Measurements from ENCODE around the gene CSMD2.

CSMD2 gene

DNA sequence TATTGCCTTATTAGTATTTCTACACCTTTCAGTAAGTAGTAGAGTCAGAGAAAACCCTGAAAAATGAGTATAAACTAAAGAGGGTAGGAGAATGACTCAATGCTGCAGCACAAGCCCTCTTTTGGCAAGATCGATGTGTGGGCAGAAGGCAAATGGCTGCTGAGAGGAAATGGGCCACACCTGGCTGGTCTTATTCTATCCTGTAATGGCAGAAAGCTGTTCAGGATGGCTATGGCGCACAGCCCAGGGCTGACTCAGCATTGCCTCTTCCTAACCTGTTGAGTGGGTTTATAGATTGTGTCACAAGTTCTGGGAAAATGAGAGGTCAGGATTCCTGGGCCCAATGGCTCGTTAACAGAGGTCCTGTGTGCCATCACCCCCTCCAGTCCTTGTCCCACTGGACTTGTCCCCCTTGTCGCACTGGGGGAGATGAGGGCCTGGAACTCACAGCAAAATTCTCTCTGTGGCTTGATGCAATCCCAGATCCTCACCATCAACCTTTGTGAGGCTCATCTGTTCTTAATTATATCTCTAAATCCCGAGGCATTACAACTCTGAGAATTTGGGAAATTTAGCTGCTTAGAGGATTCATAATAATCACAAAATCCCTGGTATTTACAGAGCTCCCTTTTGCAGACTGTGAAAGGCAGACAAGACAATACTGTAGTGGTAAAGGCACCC lies 287.9 kb downstream of the CSMD2 start:
- DNase-seq (ENCODE audit: low spot score), result no peak

DNA sequence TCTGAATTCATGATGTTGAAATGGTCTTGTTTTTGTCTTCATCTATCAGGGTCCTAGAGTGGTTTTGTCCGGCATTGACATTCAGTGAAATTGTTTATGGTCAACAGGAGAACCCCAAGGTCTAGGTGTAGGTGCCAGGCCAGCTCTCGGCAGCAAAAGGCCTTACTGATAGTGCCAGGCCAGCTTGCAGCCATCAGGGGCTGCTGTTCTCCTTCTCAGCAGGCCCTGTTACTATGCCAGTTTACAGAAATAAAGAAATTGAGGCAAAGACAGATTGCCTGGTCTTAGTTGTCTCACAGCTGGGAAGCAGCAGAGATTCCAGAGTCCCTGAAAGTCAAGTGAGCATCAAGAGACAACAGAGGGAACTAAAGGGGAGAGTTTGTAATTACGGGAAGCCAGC lies 289.2 kb downstream of the CSMD2 start:
- Histone ChIP-seq H3K27ac (no peak overlapping the region), H3K4me3 (no peak overlapping the region)
- DNase-seq (ENCODE audit: low spot score), result no peak
- TF ChIP-seq, protein P1, sequence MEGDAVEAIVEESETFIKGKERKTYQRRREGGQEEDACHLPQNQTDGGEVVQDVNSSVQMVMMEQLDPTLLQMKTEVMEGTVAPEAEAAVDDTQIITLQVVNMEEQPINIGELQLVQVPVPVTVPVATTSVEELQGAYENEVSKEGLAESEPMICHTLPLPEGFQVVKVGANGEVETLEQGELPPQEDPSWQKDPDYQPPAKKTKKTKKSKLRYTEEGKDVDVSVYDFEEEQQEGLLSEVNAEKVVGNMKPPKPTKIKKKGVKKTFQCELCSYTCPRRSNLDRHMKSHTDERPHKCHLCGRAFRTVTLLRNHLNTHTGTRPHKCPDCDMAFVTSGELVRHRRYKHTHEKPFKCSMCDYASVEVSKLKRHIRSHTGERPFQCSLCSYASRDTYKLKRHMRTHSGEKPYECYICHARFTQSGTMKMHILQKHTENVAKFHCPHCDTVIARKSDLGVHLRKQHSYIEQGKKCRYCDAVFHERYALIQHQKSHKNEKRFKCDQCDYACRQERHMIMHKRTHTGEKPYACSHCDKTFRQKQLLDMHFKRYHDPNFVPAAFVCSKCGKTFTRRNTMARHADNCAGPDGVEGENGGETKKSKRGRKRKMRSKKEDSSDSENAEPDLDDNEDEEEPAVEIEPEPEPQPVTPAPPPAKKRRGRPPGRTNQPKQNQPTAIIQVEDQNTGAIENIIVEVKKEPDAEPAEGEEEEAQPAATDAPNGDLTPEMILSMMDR (IDR thresholded peaks at IDR 0.05), result no peak

More for the DNA sequence above, 287.9 kb downstream of the CSMD2 start:
- TF ChIP-seq, protein P1 (IDR thresholded peaks at IDR 0.05), result no peak
- Histone ChIP-seq H3K4me3 (no peak overlapping the region), H3K27ac (no peak overlapping the region)

DNA sequence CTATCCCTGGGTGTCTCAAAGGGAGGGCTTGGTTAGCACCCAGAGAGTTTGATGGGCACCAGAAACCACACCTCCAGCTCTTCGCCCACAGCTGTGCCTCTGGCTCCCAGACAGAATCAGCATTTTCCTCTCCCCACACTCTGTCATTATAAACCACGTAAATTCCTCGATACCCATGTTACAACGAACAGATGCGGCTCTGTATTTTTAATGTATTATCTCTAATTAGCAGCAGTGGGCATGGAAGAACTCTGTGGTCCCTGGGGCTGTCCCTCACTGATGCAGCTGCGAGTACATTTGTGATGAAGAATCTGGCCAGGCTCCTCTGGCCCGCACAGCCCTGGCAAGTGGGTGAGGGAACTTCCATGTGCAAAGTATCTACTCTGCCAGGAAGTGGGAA lies 290.4 kb downstream of the CSMD2 start:
- TF ChIP-seq, protein P1 (IDR thresholded peaks at IDR 0.05), result no peak
- no peak for DNase-seq (ENCODE audit: low spot score)
- H3K4me3 ChIP-seq, result no peak overlapping the region
- no peak overlapping the region for H3K27ac ChIP-seq

DNA sequence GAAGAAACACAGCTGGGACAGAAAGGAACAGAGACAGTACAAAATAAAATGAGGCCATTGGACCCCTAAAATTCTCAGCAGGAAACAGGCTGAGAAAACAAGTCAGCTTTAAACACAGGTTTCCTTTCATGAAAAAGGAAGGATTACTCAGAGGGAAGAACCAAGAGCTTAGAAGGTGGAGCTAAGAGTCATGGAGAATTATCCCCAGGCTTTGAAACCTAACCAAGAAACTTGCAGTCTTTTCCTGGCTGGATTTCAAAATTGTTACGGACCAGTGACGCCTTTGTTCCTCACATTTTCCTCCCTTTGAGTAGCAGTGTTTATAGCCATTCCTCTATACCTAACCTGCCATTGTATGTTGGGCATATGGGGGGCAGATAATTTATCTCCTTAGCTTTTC lies 292.3 kb downstream of the CSMD2 start:
- TF ChIP-seq, protein P1 (IDR thresholded peaks at IDR 0.05), result no peak
- Histone ChIP-seq H3K27ac (no peak overlapping the region), H3K4me3 (no peak overlapping the region)
- DNase-seq (ENCODE audit: low spot score), result no peak

DNA sequence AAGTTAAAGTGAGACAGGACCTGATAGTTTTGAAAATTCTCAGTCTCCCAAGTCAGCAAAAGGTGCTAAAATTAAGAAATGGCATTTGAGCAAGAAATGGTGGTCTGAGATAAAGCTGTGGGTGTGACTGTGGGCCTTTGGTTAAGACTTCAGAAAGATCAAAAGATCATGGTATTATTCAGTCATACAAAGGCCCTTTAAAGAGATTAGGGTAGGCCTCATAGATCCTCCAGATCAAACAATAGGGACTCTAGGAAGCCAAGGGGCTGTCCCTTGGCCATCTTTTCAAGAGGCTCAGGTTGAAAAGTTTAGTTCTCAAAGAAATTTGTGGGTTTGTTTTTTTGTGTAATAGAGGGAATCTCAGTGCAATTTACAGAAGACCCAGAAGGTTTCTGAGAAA lies 292.8 kb downstream of the CSMD2 start:
- H3K4me3 ChIP-seq, result no peak overlapping the region
- DNase-seq (ENCODE audit: low spot score), result no peak
- no peak overlapping the region for H3K27ac ChIP-seq
- TF ChIP-seq, protein P1 (IDR thresholded peaks at IDR 0.05), result no peak

DNA sequence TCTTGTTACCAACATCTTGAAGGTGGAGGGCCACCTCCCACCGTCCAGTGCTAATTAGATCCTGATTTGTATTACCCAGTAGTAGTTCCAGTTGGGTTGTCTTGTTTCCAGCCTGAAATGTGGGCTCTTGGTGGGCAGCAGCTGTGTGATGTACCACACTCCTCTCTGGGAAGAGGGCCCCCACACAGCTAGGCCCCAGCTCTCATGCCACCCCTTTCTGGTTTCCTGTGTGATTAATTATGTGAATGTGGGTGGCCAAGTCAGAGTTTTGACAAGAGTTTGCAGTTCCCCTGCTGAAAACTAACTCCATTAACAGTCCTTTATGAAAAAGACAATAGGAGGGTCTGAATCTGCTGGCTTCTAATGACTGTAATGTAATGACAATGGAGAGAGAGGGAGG lies 297.3 kb downstream of the CSMD2 start:
- no peak for DNase-seq (ENCODE audit: low spot score)
- H3K27ac ChIP-seq, result no peak overlapping the region

DNA sequence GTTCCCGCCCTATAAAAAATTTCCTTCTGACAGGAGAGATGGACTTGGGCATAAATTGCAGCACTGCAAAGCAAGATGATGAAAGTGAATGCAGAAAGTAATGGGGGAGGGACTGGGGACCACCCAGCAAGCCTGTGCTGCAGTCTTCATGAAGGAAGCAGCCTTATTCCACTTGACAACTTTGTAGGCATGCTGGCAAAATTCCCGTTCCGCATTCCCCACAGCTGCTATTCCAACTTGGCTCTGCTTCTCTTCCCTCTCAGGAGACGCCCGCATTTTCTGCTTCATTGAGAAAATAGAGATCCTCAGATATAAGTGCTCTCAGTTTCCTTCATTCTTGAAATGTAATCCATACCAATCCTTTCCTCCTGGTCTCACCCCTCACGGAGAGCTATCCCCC lies 298.7 kb downstream of the CSMD2 start:
- TF ChIP-seq, protein P1 (IDR thresholded peaks at IDR 0.05), result no peak
- Histone ChIP-seq H3K27ac (no peak overlapping the region), H3K4me3 (no peak overlapping the region)
- DNase-seq (ENCODE audit: low spot score), result no peak

More for the DNA sequence above, 297.3 kb downstream of the CSMD2 start:
- H3K4me3 ChIP-seq, result no peak overlapping the region
- TF ChIP-seq, protein P1 (IDR thresholded peaks at IDR 0.05), result no peak

Measured in coronary artery (tissue), 2 donors.